CD4-positive, alpha-beta T cell (primary cell): ENCODE results near the gene SUV39H1. TPM values are rescaled to one million over a fixed set of nuclear protein-coding genes. Genes with fewer than 3 reads are reported as not detected.
"Not testable (repeated sequence)": the region's sequence is repeated elsewhere in the genome, so short reads cannot be mapped to it uniquely, and the experiment has no call there.

Experiments
- ATAC-seq: fragments of 200-7000 bp; cut with Tn5 transposase; one replicate; pipeline ENCODE4 v1.10.0; 2022; ENCODE audit warnings: mild to moderate bottlenecking; ENCODE audit not compliant: poor library complexity
- CTCF ChIA-PET: fragments of 350-600 bp; sonication (Branson Sonifier 250); formaldehyde crosslinking; loops from one replicate; lab custom pipeline; 2021; ENCODE audit warnings: antibody characterized with exemption, inconsistent platforms; lab: Charles Lee
- POLR2A ChIA-PET: fragments of 350-600 bp; sonication (Branson Sonifier 250); formaldehyde crosslinking; loops from one replicate; lab custom pipeline; 2021; ENCODE audit warnings: antibody characterized with exemption, inconsistent platforms; lab: Charles Lee
- DNase-seq, 14 experiments: peaks; one replicate each; pipeline ENCODE4 v3.0.0-alpha.2; 2013 to 2020; ENCODE audit warnings: mixed read lengths in 2 of 14
- H3K27ac ChIP-seq, 2 donors: one replicate each; pipeline versions ENCODE4 v1.5.1 to v1.7.0; 2013; ENCODE audit warnings: low read length in 2 of 2, low read depth in 1 of 2, mild to moderate bottlenecking in 1 of 2
- H3K27me3 ChIP-seq, 2 experiments: 1 replicate in 1 of 2; 2 replicates in 1 of 2; pipeline versions ENCODE4 v1.6.1 to v1.7.0; 2013; ENCODE audit warnings: low read length in 2 of 2, control low read depth in 1 of 2, mild to moderate bottlenecking in 1 of 2, moderate library complexity in 1 of 2; ENCODE audit not compliant: insufficient read depth in 2 of 2, control insufficient read depth in 1 of 2
- H3K36me3 ChIP-seq: one replicate; pipeline ENCODE4 v1.6.1; 2013; ENCODE audit warnings: low read length, control low read depth; ENCODE audit not compliant: insufficient read depth
- H3K4me1 ChIP-seq: one replicate; pipeline ENCODE4 v1.6.1; 2013; ENCODE audit warnings: low read length, control low read depth; ENCODE audit not compliant: insufficient read depth
- H3K4me3 ChIP-seq: one replicate; pipeline ENCODE4 v1.5.1; 2013; ENCODE audit warnings: mild to moderate bottlenecking, low read length, moderate library complexity
- H3K9me3 ChIP-seq, 2 experiments: 1 replicate in 1 of 2; 2 replicates in 1 of 2; pipeline versions ENCODE4 v1.6.1 to v1.7.0; 2013; ENCODE audit warnings: low read length in 2 of 2, mild to moderate bottlenecking in 2 of 2, control low read depth in 1 of 2, moderate library complexity in 1 of 2; ENCODE audit not compliant: control insufficient read depth in 1 of 2, insufficient read depth in 1 of 2
- H3K27ac Mint-ChIP-seq: one replicate; pipeline ENCODE4 v1.8.0; 2020; ENCODE audit warnings: mixed read lengths
- H3K27me3 Mint-ChIP-seq: one replicate; pipeline ENCODE4 v1.8.0; 2021; ENCODE audit warnings: mixed read lengths
- H3K36me3 Mint-ChIP-seq: one replicate; pipeline ENCODE4 v1.8.0; 2021; ENCODE audit warnings: low read depth, mixed read lengths
- H3K4me1 Mint-ChIP-seq: one replicate; pipeline ENCODE4 v1.8.0; 2021; ENCODE audit warnings: low read depth, mixed read lengths
- H3K4me3 Mint-ChIP-seq: one replicate; pipeline ENCODE4 v1.8.0; 2020; ENCODE audit warnings: mild to moderate bottlenecking, mixed read lengths
- H3K9me3 Mint-ChIP-seq: one replicate; pipeline ENCODE4 v1.8.0; 2020; ENCODE audit warnings: mixed read lengths
- CTCF ChIP-seq: fragments of 200-600 bp; IDR thresholded peaks from one replicate; pipeline ENCODE4 v1.8.0; 2022; ENCODE audit warnings: antibody characterized with exemption, mild to moderate bottlenecking
- intact Hi-C, 2 experiments: fragments of 100-400 bp; cut with DNase I in 1 of 2; cut with micrococcal nuclease in 1 of 2; formaldehyde crosslinking; loops; one replicate each; pipeline versions ENCODE4 v1.15.1 to v1.9.0; 2023 to 2025; cut with DNase I, micrococcal nuclease
- total RNA-seq, 174 experiments: library from RNA in 2 of 174; stranded (reverse) in 2 of 174; gene quantifications; one replicate each; pipeline ENCODE4 v1.2.3 and lab custom pipeline; 2021 to 2026

The SUV39H1 gene
- total RNA-seq, 2 experiments from 2014 or later: 7.7 to 8.4 TPM

- Histone ChIP-seq H3K4me1 (peaks cover 42% of the 10 kb centered on the region), H3K4me3 (no peak overlapping the region), H3K27ac (no peak overlapping the region), H3K9me3 (no peaks in the 10 kb centered on the region), H3K36me3 (peaks cover 40% of the 10 kb centered on the region), H3K27me3 (no peaks in the 10 kb centered on the region)
- CTCF ChIA-PET: no interaction called here
- H3K9me3 Mint-ChIP-seq: no peaks in the 10 kb centered on the region
- intact Hi-C loops: no loop called here
- peaks cover 28% of the 10 kb centered on the region for H3K4me1 Mint-ChIP-seq
- no peak overlapping the region for H3K27ac Mint-ChIP-seq
- DNase-seq: no peak
- TF ChIP-seq CTCF: no peak
- no peak for ATAC-seq
- no peaks in the 10 kb centered on the region for H3K27me3 Mint-ChIP-seq
- POLR2A ChIA-PET: interaction anchor here (1.6 kb wide), 1 partner anchor 112 kb away, joined by 4 read pairs; the partner anchor contains the start of gene HDAC6
- H3K36me3 Mint-ChIP-seq: peaks cover 62% of the 10 kb centered on the region
- H3K4me3 Mint-ChIP-seq: no peak overlapping the region
Observed at GRCh38 chrX:48689208-48689920, 7.2 kb upstream of the SUV39H1 start.

GRCh38 chrX:48691746-48692145 lies 4.8 kb upstream of the SUV39H1 start:
- POLR2A ChIA-PET: interaction anchor here (0.7 to 2.0 kb wide), 3 partner anchors 8 to 110 kb away, joined by 3 to 10 read pairs (median 5); partner anchors contain the start of genes HDAC6 and WAS
- H3K27me3 Mint-ChIP-seq: not testable (repeated sequence)

GRCh38 chrX:48694776-48695533 lies 1.6 kb upstream of the SUV39H1 start:
- ChIA-PET POLR2A (interaction anchor here (3.3 to 3.5 kb wide), 2 partner anchors 12 to 42 kb away, joined by 22 to 46 read pairs; partner anchors contain the start of gene WAS), CTCF (interaction anchor here (1.6 kb wide), 1 partner anchor 242 kb away, joined by 3 read pairs; no protein-coding TSS in a partner anchor)
- intact Hi-C loops: loop anchor here in 1 of 2 experiments (5.0 kb wide), 1 partner anchor 107 kb away; the partner anchor contains the start of gene HDAC6
- no peak overlapping the region for H3K4me3 ChIP-seq
- H3K36me3 ChIP-seq: peaks cover 16% of the 10 kb centered on the region
- Mint-ChIP-seq H3K27me3 (no peaks in the 10 kb centered on the region), H3K4me3 (peak overlapping the region; percentile 98), H3K27ac (peak overlapping the region; percentile 98), H3K4me1 (peaks cover 24% of the 10 kb centered on the region), H3K36me3 (peaks cover 35% of the 10 kb centered on the region), H3K9me3 (no peaks in the 10 kb centered on the region)
- no peak for TF ChIP-seq CTCF
- ATAC-seq (no peak), DNase-seq (no peak)
- no peak overlapping the region for H3K27ac ChIP-seq
- peaks cover 16% of the 10 kb centered on the region for H3K4me1 ChIP-seq
- no peaks in the 10 kb centered on the region for H3K9me3 ChIP-seq
- no peaks in the 10 kb centered on the region for H3K27me3 ChIP-seq

More at GRCh38 chrX:48691746-48692145, 4.8 kb upstream of the SUV39H1 start:
- H3K27ac Mint-ChIP-seq, H3K9me3 Mint-ChIP-seq, DNase-seq, intact Hi-C loops, H3K27ac ChIP-seq, ATAC-seq, CTCF ChIA-PET, H3K9me3 ChIP-seq, H3K4me3 Mint-ChIP-seq, H3K27me3 ChIP-seq, H3K4me3 ChIP-seq: not testable (repeated sequence)
- Histone ChIP-seq H3K36me3 (peaks cover 22% of the 10 kb centered on the region), H3K4me1 (peaks cover 29% of the 10 kb centered on the region)
- Mint-ChIP-seq H3K4me1 (peaks cover 25% of the 10 kb centered on the region), H3K36me3 (peaks cover 50% of the 10 kb centered on the region)
